GM21367 (cell line): ENCODE results near the gene ADD3.

Experiments
- ATAC-seq: cut with Tn5 transposase; IDR thresholded peaks from one replicate; pipeline ENCODE4 v1.9.1; 2021; ENCODE audit not compliant: unreplicated experiment

The ADD3 gene, protein sequence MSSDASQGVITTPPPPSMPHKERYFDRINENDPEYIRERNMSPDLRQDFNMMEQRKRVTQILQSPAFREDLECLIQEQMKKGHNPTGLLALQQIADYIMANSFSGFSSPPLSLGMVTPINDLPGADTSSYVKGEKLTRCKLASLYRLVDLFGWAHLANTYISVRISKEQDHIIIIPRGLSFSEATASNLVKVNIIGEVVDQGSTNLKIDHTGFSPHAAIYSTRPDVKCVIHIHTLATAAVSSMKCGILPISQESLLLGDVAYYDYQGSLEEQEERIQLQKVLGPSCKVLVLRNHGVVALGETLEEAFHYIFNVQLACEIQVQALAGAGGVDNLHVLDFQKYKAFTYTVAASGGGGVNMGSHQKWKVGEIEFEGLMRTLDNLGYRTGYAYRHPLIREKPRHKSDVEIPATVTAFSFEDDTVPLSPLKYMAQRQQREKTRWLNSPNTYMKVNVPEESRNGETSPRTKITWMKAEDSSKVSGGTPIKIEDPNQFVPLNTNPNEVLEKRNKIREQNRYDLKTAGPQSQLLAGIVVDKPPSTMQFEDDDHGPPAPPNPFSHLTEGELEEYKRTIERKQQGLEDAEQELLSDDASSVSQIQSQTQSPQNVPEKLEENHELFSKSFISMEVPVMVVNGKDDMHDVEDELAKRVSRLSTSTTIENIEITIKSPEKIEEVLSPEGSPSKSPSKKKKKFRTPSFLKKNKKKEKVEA

DNA sequence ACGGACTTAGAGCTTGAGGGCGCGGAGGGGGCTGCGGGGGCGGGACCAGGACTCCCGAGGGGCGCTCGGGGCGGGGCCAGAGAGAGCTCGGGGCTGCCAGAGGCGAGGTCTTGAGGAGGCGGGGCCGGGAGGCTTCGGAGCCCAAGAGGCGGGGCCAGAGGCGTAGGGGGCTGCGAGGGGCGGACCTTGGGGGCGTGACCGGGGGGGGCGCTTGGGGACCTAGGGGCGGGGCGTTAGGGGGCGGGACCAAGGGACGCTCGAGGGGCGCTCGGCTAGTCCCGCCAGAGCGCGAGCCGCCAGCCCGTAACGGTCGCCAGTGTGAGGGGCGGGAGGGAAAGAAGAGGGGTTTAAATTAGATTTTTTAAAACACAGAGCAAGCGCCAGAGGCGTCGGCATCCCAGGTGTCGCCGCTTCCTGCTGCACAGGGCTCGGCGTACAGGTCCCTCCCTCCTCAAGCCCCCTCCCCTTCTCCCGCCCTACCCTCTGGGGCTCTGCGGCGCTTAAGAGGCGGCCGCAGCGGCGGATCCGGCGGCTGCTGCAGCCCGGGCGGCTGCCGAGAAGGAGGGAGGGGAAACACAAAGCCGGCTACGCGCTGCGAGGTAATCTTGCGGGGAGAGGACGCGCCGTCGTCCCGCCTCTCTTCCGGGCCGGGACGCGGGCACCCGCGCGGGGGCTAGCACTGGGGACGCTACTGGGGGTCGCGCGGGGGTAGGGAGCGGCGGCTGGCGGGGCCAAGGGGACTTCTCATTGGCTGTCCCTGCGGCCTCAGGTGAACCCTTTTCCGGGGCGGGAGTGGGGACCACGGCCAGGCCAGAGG lies at the start of gene ADD3:
ADD3 (plus strand) TSS at position 284 of the 817 bp plus-strand sequence. CDS start 92,670 bp downstream, outside the sequence.
- ATAC-seq: peak; percentile 57

DNA sequence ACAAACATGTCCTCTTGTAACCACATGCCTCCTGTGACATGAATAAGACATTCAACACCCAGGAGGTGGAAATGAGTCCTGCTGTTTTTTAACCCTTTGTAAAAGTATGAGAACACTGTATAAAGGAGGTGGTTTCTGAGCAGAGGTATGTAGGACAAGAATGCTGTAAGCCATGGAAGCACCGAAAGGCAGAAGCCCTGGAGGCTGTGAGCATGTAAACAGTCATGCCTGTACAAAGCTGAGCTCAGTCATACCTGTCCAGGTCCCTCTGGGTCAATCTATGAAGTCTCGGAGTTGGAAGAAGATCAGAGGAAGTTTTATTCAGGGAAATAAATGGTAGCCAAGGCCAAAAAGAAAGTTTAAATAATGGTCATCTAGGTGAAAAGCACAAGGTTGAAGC lies 49.7 kb upstream of the ADD3 start:
- no peak for ATAC-seq

DNA sequence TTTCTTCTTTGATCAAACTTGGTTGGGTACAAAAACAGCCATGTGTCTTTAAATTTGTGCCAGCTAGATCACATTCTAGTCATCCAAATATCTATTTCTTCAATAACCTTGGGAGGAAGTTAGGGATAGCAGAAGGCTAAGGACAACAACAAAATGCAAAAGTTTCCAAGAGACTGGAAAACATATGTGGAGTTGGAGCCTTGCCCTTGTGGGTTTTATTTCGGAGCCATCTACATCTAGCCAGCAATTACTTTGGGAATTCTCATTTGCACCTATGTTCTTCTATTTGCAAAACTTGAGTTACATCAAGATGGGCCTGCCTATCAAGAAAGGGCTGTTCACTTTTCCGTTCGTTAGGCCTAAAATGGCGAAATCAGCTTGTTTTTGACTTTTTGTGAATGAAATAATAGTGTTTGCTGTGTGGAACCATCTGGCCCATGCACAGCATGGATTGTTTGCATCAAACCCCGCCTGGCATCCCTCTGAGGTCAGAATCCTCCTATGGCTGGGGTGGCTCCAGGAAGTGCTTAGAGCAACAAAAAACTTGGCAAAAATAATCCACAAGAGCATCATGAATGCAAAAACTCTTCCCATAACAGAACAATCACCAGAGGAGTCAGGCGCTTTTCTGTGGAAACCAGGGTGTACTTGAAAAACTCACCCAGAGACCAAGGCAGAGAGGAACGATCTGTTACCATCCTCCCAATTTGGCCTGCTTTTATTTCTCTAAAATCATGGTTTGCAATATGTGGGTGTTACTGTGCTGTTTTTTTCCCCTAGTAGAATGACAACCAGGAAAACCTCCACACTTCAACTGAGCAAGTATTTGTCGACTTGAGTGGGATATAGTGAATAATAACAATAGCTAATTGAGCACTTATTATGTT lies 48.3 kb upstream of the ADD3 start:
- ATAC-seq: no peak

DNA sequence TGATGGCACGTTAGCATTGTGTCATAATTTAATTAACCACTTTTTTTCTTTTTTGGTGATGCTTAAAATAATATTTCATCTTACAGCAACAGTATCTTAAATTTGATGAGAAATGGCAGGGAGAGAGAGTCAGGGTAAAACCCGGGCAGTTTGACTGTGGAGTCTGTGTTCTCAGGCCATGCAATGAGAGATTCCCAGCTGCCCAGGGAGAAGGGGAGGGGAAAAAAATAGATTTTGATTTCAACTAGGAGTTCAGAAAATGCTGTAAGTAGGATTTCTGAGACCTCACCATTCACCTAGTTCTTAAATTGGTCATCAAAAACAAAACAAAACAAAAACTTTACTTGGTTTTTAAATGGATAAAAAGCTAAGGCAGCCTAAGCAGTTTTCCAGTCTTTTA lies 47.1 kb upstream of the ADD3 start:
- no peak for ATAC-seq

DNA sequence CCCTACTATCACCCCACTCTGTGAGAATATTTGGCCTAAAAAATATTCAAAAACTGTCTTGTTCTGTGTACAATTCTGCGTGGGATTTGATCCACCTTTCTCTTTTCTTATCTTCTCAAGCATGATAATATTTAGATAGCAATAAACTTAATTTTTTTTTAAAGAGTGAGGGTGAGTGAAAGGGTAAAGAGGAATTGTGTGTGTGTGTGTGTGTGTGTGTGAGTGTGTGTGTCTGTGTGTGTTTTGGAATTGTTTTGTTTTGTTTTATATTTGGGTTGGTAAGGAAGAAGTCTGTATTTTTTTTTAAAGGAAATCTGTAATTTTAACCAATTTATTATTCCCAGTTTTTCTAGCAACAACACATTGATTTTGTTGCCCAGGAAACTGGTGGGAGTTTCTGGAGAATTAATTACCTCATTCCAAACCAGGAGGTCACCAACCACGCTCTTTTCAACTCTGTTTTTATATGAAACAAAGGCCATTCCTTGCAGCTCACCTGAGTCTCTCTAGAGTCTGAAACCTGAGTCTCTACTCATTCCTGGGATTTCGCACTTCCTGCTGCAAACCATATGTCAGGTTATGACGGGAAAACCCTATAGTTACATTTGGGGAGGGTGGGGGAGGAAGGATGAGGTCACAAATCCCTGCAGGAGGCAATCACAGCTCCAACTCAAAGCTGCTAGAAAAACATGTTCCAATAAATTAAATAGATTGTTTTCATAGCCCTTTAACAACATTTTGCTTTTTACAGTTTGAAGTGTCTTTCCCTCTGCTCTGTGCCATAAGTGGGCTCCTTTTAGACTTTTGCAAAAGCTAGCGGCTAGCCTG lies 46.4 kb upstream of the ADD3 start:
- no peak for ATAC-seq

DNA sequence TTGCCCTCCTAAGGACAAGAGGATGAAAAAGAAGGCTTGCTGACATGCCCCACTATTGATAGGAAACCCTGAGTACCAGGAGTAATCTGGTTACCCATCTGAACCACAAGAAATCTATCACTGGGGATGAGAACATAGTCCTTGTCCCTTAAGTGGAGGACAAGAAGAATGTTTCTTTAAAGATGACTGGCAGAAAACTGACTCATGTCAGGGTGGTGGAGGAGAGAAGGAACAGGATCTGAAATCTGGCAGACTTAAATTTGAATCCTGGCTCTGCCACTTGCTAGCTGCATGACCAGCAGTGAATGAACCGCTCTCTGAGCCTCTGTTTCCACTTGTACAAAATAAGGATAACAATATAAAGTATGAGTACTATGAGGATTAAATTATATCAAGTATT lies 45.5 kb upstream of the ADD3 start:
- no peak for ATAC-seq

DNA sequence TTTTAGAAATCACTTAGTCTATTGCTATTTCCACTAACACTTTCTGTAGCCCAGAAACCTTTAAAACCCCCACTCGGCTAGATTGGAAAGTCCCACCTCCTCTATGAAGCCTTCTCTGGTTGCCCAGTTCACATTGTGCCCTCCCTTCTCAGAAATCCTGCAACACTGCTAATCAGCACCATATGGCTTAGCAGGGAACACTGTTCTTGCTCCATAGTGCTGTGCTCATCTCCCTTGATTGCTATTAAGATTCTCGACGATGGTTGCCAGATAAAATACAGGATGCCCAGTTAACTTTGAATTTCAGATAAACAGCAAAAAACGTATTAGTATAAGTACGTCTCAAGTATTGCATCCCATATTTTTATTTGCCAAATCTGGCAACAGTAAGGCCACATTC lies 44.3 kb upstream of the ADD3 start:
- no peak for ATAC-seq

DNA sequence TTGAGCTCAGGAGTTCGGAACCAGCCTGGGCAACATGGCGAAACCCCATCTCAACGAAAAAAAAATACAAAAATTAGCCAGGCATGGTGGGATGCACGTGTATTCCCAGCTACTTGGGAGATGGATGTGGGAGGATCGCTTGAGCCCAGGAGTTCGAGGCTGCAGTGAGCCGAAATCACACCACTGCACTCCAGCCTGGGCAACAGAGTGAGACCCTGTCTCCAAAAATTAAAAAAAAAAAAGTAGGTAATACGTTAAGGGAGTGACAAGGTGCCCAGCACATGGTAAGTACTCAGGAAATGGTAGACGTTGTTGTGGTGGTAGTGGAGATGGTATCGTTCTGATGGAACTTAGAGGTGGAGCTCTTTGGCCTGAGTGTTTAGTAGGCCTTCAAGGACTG lies 43.5 kb upstream of the ADD3 start:
- ATAC-seq: no peak

DNA sequence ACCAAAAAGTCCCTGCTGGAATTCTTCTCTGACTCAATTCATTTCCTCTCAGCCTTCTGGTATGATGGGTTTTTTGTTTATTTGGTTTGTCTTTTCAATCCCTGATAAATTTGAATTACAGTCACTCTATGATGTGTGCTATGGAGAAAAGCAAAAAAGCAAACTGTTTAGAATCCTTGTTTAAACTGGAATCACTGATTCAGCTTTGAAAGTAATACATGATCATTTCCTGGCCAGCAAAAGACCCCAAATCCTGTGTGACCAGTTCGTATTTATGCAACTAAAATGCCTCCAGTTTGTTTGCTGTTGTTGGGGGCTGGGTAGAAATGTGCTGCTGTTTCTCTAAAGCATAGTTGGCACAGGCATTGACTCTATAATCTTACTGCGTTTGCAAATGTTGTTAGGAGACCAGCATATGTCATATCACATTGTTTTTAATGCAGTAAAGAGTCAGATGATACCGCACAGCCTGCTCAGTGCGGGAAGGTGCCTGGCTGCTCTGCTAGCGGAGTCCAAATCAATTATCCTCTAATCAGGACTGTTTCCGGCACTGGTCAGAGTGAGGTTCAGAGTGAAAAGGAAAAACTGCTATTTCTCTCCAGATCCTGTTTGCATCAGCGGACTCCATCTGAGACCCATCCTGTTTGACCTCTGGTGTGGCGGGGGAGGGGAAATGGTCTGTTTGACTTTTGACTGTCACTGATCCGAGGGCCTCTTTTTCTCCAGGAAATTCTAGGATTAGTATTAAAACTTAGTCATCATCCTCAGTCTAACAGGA lies 40.6 kb upstream of the ADD3 start:
- no peak for ATAC-seq

DNA sequence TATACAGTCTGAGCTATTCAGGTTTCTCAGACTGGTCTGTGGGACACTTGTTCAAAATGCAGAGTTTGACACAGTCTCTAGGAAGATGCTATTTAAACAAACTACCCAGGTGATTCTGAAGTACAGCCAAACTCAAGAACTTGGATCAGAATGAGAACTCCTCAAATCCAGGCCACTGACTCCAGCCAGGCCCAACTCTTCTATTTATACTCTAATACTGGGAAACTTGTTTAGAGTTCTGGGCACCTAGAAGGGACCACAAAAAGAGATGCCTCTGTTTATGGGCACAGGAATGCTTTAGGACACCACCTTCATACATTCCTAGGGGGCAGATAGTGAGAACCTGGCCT lies 40.1 kb upstream of the ADD3 start:
- no peak for ATAC-seq

DNA sequence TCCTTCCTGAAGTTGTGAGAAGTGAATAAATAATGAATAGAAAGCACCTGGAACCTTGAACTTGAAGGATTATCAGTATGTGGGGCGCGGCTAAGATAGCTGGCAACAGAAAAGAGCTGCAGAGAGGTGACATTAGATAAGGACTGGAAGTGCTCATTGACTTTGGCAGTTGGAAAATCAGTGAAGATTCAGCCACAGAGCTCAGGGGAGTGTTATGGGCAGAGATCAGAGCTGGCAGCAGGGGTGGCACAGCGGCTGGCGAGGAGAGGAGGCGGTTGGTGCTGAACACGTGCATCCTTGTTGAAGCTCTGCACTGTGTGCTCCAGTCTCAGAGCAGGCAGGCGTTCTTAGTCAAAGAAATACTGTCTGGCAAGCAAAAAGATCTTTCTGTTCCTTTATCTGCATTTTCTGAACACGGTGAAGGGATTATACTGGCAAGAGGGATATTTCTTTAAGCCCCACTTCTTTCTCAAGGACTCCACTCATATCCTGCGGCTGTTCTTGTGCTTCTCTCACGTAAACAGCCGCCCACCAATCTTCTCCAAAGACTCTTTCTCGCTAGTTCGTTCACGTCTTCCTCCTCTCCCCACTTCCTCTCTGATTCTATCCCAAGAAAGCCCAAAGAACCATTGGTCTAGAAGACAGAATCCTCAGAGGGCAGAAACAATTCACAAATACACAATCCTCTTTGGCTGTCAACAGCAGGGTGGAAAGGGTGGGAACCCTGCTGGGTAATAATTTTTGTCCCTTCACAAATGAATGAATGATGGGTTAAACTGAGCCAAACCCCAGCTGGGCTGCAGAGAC lies 38.6 kb upstream of the ADD3 start:
- ATAC-seq: no peak

DNA sequence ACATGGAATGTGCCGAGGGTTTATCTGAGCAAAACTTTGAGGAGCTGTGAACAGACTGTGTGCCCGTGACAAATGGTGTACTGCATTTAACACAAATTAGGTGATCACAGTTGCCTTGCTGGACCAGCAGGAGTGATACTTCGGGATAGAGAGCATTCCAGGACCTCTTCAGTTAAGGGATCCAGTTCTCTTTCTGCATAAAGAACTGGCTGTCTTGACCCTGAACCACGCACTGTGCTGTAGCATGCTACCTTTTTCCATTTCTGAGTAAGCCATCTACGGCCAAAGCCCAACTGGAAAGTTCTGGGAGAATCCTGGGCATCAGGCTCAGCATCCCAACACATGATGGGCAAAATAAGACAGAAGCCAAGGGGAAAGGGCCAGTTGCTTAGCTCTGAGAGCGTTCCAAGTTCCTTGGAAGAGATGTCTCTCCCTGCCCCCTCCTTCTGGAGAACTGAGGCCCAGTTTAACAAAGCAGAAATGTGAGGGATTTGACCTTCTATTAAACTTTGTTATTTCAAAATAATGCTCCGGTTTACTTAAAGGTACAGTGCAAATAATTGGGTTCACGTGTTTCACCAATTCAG lies 37.9 kb upstream of the ADD3 start:
- no peak for ATAC-seq

DNA sequence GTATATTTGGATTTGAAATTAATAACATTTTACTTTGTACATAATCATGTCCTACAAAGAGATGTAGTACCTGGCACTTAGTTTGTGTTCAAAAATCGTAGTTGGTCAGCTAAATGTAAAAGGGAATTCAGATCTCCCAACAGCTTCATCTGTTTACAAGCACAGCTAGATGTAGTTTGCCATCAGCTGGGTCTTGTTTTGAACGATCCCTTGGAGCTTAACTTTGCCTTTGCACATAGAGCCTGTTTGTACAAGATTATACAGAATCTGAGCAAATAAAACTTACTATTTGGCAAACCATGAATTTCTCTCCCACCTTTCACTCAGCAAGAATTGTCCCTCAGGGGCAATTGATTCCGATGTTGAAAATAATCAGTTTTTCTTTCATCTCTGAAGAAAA lies 36.1 kb upstream of the ADD3 start:
- no peak for ATAC-seq

DNA sequence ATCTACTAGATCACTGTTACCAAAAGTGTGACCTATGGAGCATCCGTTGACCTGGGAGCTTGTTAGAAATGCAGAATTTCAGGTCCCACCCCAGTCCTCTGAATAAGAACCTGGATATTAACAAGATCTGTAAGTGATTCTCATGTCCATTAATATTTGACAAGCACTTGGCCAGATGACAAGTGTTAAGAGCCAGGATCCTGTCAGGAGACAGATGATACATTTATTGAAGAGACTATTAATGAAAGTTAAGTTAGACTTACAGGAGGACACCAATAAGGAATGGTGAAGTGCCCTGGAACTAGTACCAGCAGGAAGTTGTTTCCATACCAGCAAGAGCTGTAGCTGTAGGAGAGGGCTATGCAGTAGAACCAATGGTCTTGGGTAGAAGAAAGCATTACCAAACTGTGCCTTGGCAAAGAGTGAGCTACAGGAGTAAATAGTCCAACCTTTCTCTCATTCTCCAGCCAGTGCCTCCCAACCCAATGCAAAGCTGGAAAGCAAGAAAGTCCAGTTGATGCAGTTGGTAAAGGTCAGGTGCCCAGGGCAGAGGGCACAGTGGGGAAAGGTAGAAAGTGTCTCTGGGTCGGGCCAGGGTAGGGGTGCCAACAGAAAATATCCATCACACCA lies 35.3 kb upstream of the ADD3 start:
- no peak for ATAC-seq

DNA sequence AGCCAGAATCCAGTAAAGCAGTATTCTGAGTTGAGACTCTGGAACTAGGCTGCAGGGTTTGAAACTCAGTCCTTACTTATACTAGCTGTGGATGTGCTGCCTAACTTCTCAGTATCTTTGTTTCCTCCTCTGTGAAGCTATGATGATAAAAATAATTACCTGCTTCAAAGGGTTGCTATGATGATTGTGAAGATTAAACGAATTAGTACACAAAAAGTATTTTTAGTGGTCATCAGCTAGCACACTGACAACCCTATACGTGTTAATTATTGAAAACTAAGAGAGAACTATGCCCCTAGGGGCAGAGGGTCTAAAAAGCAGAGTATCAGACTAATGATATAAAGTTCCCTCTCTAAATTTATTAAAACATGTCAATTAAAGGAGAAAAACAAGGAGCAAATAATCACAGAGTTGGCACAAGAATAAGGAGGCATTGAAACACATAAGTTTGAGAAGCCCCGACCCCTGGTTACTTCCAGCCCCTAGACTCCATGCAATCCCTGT lies 34.4 kb upstream of the ADD3 start:
- ATAC-seq: no peak

DNA sequence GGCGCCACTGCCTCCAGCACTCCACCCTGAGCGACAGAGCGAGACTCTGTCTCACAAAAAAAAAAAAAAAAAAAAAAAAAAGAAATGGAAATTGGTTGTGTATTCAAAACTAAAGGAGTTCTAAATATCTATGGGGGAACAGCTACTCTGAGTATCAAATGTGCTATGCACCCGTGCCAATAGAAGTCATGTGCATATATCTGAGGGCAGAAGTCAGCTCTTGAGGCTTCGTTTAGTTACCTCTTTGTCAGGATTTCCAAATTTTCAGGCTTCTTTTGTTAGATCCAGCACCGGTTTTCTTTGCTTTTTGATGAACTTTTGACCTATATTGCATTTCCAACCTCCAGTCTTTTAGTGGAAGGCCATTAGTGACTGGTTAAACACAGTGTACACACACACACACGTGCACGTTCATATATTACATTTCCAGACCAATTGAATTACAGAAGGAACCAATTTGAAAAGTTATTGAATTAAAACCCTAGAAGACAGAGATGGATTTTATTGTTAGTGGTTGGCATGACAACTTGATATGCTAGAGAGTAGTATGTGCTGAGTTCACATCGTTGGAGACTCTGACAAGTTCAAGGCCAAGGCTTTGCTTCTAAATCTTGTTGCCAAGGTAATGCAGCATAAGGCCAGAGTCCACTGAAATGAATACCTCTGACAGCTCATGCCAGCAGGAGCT lies 33.1 kb upstream of the ADD3 start:
- no peak for ATAC-seq
